RWPE2 (cell line): Measurements from ENCODE around the gene ULBP2.
"Not testable (repeated sequence)": the region's sequence is repeated elsewhere in the genome, so short reads cannot be mapped to it uniquely, and the experiment has no call there.

ENCODE experiments used
- ATAC-seq: fragments of 200-7000 bp; cut with Tn5 transposase; 3 replicates; pipeline ENCODE4 v1.9.1; 2021; ENCODE audit warnings: low read depth
- DNase-seq: peaks from one replicate; pipeline ENCODE4 v3.0.0-alpha.2; 2020; ENCODE audit warnings: low spot score
- H3K27ac ChIP-seq: fragments of 450-650 bp; 2 replicates; pipeline ENCODE4 v1.5.1; 2017; ENCODE audit warnings: mild to moderate bottlenecking; ENCODE audit not compliant: poor library complexity, severe bottlenecking
- H3K27me3 ChIP-seq: fragments of 250-450 bp; sonication (Bioruptor Pico); 2 replicates; pipeline ENCODE4 v1.5.1; 2021; ENCODE audit warnings: mild to moderate bottlenecking, moderate library complexity; ENCODE audit not compliant: insufficient read depth, poor library complexity, severe bottlenecking
- H3K36me3 ChIP-seq: fragments of 250-450 bp; sonication (Bioruptor Pico); 2 replicates; pipeline ENCODE4 v1.5.1; 2020; ENCODE audit warnings: low read depth, mild to moderate bottlenecking, moderate library complexity
- H3K4me1 ChIP-seq: fragments of 250-450 bp; sonication (Bioruptor Pico); 2 replicates; pipeline ENCODE4 v1.5.1; 2021; ENCODE audit warnings: mild to moderate bottlenecking, moderate library complexity; ENCODE audit not compliant: insufficient read depth, poor library complexity, severe bottlenecking
- H3K4me3 ChIP-seq: fragments of 250-450 bp; sonication (Bioruptor Pico); 2 replicates; pipeline ENCODE4 v1.5.1; 2021; ENCODE audit warnings: mild to moderate bottlenecking, moderate library complexity; ENCODE audit not compliant: severe bottlenecking
- H3K9me3 ChIP-seq: fragments of 250-450 bp; sonication (Bioruptor Pico); 2 replicates; pipeline ENCODE4 v1.5.1; 2021; ENCODE audit warnings: mild to moderate bottlenecking, moderate library complexity; ENCODE audit not compliant: severe bottlenecking
- TF ChIP-seq, protein P1 (sequence below): fragments of 450-650 bp; IDR thresholded peaks from one replicate; pipeline ENCODE4 v1.5.1; 2017; ENCODE audit warnings: mild to moderate bottlenecking, moderate library complexity; ENCODE audit not compliant: poor library complexity, severe bottlenecking

Gene ULBP2

DNA sequence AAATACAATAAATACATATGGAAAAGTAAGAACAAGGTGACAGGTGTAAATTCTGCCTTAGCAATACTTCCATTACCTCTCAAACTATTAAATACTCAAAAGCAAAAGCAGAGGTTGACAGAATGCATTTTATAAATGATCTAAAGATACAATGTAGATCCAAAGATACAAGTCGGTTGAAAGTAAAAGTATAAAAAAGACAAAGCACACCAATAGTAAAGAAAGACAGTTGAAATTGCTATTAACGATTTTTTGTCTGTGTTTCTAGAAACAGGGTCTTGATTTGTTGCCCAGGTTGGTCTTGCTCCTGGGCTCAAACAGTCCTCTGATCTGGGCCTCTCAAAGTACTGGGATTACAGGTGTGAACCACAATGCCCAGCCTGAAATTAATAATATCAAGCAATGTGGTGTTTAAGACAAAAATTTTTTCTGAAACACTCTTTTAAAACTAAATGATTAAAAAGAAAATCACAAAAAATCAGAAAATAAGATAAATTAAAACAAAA is 45.8 kb downstream of the ULBP2 start:
- Histone ChIP-seq H3K9me3 (peaks cover 6% of the 10 kb centered on the region), H3K27me3 (peaks cover 89% of the 10 kb centered on the region), H3K36me3 (no peaks in the 10 kb centered on the region), H3K4me3 (no peak overlapping the region), H3K4me1 (no peaks in the 10 kb centered on the region), H3K27ac (no peak overlapping the region)
- TF ChIP-seq, protein P1, sequence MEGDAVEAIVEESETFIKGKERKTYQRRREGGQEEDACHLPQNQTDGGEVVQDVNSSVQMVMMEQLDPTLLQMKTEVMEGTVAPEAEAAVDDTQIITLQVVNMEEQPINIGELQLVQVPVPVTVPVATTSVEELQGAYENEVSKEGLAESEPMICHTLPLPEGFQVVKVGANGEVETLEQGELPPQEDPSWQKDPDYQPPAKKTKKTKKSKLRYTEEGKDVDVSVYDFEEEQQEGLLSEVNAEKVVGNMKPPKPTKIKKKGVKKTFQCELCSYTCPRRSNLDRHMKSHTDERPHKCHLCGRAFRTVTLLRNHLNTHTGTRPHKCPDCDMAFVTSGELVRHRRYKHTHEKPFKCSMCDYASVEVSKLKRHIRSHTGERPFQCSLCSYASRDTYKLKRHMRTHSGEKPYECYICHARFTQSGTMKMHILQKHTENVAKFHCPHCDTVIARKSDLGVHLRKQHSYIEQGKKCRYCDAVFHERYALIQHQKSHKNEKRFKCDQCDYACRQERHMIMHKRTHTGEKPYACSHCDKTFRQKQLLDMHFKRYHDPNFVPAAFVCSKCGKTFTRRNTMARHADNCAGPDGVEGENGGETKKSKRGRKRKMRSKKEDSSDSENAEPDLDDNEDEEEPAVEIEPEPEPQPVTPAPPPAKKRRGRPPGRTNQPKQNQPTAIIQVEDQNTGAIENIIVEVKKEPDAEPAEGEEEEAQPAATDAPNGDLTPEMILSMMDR: no peak
- DNase-seq (no peak), ATAC-seq (no peak)

DNA sequence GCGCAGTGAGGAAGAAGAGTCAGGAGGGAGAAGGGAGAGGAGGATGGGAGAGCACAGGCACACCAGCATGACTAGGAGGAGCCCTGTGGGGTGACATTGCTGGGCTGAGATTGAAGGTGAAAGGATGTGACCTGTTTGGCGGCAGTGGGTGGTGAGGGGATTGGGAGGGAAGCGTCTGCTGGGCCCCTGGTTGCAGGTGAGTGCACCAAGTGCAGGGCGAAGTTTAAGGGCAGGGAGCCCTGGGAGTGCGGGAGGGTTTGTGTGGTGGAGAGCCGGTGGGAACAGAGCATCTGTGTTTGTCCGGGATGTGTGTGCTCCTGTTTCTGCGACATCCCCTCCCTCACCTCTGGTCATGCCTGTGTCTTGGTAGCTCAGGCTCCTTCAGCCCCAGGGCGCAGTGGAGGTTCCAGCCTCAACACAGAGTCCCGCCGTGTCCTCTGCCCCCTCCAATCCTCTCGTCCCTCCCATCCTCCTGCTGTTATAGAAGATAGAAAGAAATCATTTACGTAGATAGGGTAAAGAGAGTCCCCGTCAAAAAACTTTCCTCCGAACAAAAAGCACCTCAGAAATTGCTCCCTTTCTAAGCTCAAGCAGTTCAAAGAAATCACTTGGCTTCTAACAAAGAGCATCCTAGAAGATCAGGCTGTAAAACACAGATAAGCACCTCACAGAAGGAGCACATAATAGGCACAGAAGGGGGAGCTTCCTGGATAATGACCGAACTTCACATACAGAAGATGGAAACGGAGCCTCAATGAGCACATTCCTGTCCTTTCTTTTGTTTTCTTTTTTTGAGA is 46.9 kb downstream of the ULBP2 start:
- no peak for ATAC-seq
- no peak for DNase-seq
- no peaks in the 10 kb centered on the region for H3K36me3 ChIP-seq
- H3K9me3 ChIP-seq: peaks cover 6% of the 10 kb centered on the region
- no peaks in the 10 kb centered on the region for H3K4me1 ChIP-seq
- no peak overlapping the region for H3K4me3 ChIP-seq
- peaks cover 93% of the 10 kb centered on the region for H3K27me3 ChIP-seq
- TF ChIP-seq, protein P1: no peak
- no peak overlapping the region for H3K27ac ChIP-seq

DNA sequence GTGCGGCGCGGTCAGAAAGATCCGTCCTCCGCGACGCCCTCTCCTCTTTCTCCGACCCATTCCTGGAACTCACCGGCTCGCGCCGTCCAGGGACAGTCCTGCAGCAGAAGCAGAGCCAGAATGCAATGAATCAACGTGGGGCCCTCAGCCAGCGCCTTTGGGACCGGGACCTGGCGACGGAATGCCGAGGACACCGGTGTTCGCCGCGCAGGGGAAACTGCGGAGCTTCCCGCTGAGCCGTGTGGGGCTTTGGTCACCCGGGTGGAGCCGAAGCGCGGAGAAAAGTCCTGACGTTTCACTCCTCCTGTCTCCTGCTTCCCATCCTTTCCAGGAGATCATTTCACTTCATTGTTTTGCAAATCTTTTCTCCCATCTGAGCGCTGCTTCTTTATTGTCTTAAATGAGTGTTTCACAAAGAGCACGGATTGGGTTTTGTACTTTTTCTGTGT is 48.4 kb downstream of the ULBP2 start:
- Histone ChIP-seq H3K4me3 (no peak overlapping the region), H3K4me1 (no peaks in the 10 kb centered on the region), H3K9me3 (peaks cover 6% of the 10 kb centered on the region), H3K27ac (no peak overlapping the region), H3K36me3 (no peaks in the 10 kb centered on the region), H3K27me3 (peaks cover 87% of the 10 kb centered on the region)
- DNase-seq: no peak
- TF ChIP-seq, protein P1: no peak
- peak; percentile 37; the same call in 2 of the 3 replicates for ATAC-seq

DNA sequence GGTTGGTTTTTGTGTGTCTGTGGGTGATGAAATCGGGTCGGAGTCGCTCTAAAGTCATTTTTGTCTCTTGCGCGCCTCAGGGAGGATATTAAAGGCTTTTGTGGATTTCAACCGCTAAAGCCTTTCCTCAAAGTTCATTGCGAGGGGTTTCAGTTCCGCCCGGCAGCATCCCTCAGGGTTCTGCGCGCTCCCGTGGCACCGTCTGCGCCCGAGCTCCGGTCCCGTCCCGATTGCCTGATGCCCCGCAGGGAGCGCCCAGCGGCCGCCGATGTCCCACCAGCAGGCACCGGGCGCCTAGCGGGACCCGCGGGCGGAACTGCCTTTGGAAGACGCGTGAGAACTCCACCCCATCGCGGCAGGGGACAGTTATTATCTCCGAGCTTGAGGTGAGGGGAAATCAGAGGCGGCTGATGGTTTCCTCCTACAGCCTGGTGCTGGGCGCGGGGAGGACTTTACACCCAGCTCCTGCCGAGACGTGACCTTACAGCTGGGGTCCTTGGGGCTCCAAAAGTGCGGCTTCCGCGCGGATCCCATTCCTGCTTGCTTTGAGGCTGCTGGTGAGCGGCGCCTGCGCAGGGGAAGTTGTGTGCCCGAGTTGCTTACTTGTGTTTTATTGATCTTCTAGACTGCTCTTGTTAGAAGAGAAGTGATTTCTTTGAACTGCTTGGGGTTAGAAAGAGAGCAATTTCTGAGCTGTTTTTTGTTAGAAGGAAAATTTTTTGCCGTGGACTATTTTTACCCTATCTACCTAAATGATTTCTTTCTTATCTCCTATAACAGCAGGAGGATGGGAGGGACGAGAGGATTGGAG is 49.1 kb downstream of the ULBP2 start:
- H3K4me3 ChIP-seq: no peak overlapping the region
- DNase-seq (no peak), ATAC-seq (no peak)
- H3K9me3 ChIP-seq: peaks cover 6% of the 10 kb centered on the region
- no peaks in the 10 kb centered on the region for H3K36me3 ChIP-seq
- H3K27me3 ChIP-seq: peaks cover 81% of the 10 kb centered on the region
- no peaks in the 10 kb centered on the region for H3K4me1 ChIP-seq
- H3K27ac ChIP-seq: no peak overlapping the region
- TF ChIP-seq, protein P1: no peak

DNA sequence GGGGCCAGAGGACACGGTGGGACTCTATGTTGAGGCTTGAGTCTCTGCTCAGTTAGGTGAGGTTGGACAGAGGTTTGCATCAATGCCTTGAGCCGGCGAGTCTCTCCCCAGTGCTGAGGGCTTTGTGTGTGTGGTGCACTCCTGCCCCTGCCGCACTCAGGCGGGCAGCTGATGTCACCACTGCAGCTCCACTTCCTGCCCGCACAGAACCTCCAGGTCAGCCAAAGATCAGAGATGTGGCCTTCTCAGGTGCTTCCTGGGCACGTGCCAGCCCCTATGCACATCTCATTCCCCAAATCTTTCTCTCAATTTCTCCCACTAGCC is 49.6 kb downstream of the ULBP2 start:
- H3K27ac ChIP-seq, H3K4me1 ChIP-seq, DNase-seq, H3K36me3 ChIP-seq, H3K9me3 ChIP-seq, H3K4me3 ChIP-seq: not testable (repeated sequence)
- ATAC-seq: peak; percentile 16; the same call in 1 of the 3 replicates
- peaks cover 75% of the 10 kb centered on the region for H3K27me3 ChIP-seq
